ENCODE data around the gene MYL10. TPM values are rescaled to one million over a fixed set of nuclear protein-coding genes. Genes with fewer than 3 reads are reported as not detected.

The MYL10 gene
- total and polyA plus RNA-seq, 2 of the 8 experiments (the other 6 are each of a cell fraction or from before 2014, with no cell fraction given), result 0.18 TPM; not detected in 1

GRCh38 chr7:101595246-101595645 lies 33.9 kb downstream of the MYL10 start:
- no peaks in the 10 kb centered on the region for H3K9me3 ChIP-seq (ENCODE audit: insufficient read depth in 2 of 2, low read depth in 1 of 2, low read length in 1 of 2)
- no peak overlapping the region for H2BK20ac ChIP-seq (ENCODE audit: low read length)
- H2BK15ac ChIP-seq (ENCODE audit: low read length), result no peak overlapping the region
- no peak overlapping the region for H3K9ac ChIP-seq (replicated peaks in 1 of 4; ENCODE audit: extremely low read depth in 1 of 4, low read depth in 3 of 4, low read length in 3 of 4)
- no peak overlapping the region for H3K56ac ChIP-seq (replicated peaks; ENCODE audit: insufficient read length, low read depth, low read length)
- H2AK5ac ChIP-seq (ENCODE audit: low read depth, low read length), result no peak overlapping the region
- H4K8ac ChIP-seq (ENCODE audit: extremely low read depth, insufficient read depth, low read length), result no peak overlapping the region
- peaks cover 0 to 6% (median under 1%) of the 10 kb centered on the region in 4 experiments; a peak in 3 of 7 replicates for H3K4me1 ChIP-seq (replicated peaks in 1 of 4; ENCODE audit: control insufficient read depth in 3 of 4, insufficient read depth in 4 of 4, low read length in 3 of 4)
- no peaks in the 10 kb centered on the region for H3K79me1 ChIP-seq (ENCODE audit: low read depth, low read length)
- H3K79me2 ChIP-seq (ENCODE audit: control insufficient read depth in 1 of 2, insufficient read depth in 2 of 2, low read length in 2 of 2), result no peaks in the 10 kb centered on the region
- H3K23me2 ChIP-seq (ENCODE audit: low read depth, low read length), result peaks cover 5% of the 10 kb centered on the region; the same call in 1 of the 2 replicates
- no peak overlapping the region for H3K18ac ChIP-seq (ENCODE audit: extremely low read depth, low read length)
- no peak overlapping the region for H4K91ac ChIP-seq (replicated peaks; ENCODE audit: insufficient read length, low read length)
- H3K4me3 ChIP-seq (ENCODE audit: extremely low read depth in 1 of 4, insufficient read depth in 2 of 4, low read depth in 3 of 4, low read length in 4 of 4), result no peak overlapping the region
- TF ChIP-seq CHD2 (IDR thresholded peaks at IDR 0.05; ENCODE audit: low read length) (no peak), HDAC2 (IDR thresholded peaks at IDR 0.05; ENCODE audit: borderline replicate concordance in 1 of 2, low read depth in 2 of 2, low read length in 2 of 2) (no peak), CEBPB (IDR thresholded peaks at IDR 0.05; ENCODE audit: low read depth, low read length) (no peak), RFX5 (IDR thresholded peaks at IDR 0.05; ENCODE audit: borderline replicate concordance, low read depth, low read length) (no peak), RXRA (IDR thresholded peaks at IDR 0.05; ENCODE audit: insufficient read depth, low read depth, low read length) (no peak), CBX8 (IDR thresholded peaks at IDR 0.05; ENCODE audit: borderline replicate concordance, low read depth, low read length) (no peak), KDM1A (IDR thresholded peaks at IDR 0.05; ENCODE audit: borderline replicate concordance, low read length) (no peak), GTF2F1 (IDR thresholded peaks at IDR 0.05; ENCODE audit: borderline replicate concordance, low read depth, low read length) (no peak), POU5F1 (IDR thresholded peaks at IDR 0.05; ENCODE audit: low read depth, low read length) (no peak), SP1 (IDR thresholded peaks at IDR 0.05; ENCODE audit: low read depth, low read length) (no peak), BRCA1 (IDR thresholded peaks at IDR 0.05; ENCODE audit: low read depth, low read length) (no peak)
- H3K27me3 ChIP-seq (replicated peaks in 1 of 4; ENCODE audit: control insufficient read depth in 3 of 4, extremely low read depth in 1 of 4, insufficient read depth in 3 of 4, low read length in 3 of 4), result no peaks in the 10 kb centered on the region
- H2AFZ ChIP-seq (ENCODE audit: low read length), result no peak overlapping the region
- DNase-seq (ENCODE audit: low read depth in 1 of 2, low spot score in 2 of 2) (no peak), FAIRE-seq (no peak)
- no peaks in the 10 kb centered on the region for H3K36me3 ChIP-seq (ENCODE audit: control insufficient read depth in 2 of 4, insufficient read depth in 4 of 4, low read length in 3 of 4)
- POLR2A ChIA-PET (ENCODE audit: partially characterized antibody), result no interaction called here
- no peak overlapping the region for H3K14ac ChIP-seq (ENCODE audit: insufficient read length)
- H3K27ac ChIP-seq (ENCODE audit: low read depth, low read length), result no peak overlapping the region
- CTCF ChIA-PET (ENCODE audit: partially characterized antibody), result interaction anchor here (0.5 to 2.5 kb wide), 10 partner anchors 9 to 212 kb away, joined by 3 to 12 read pairs (median 3); no protein-coding TSS in a partner anchor
- no peak overlapping the region for H3K4me2 ChIP-seq (ENCODE audit: insufficient read depth in 1 of 2, low read depth in 2 of 2, low read length in 2 of 2)
- WGBS, 2 experiments (ENCODE audit: extremely low coverage in 1 of 2, insufficient coverage in 1 of 2, insufficient read length in 1 of 2, insufficient replicate concordance in 2 of 2, low coverage in 1 of 2, low lambda C conversion rate in 2 of 2, missing lambda C conversion rate in 1 of 2), result 100% methylated on average over 1 of the region's 1 CpG; no CpG with 5 or more reads in 1 of the 2 experiments
- no peak overlapping the region for H2BK5ac ChIP-seq (ENCODE audit: low read depth, low read length)
- H3K23ac ChIP-seq (ENCODE audit: insufficient read length), result no peak overlapping the region
- no peak overlapping the region for H2BK12ac ChIP-seq (ENCODE audit: low read depth, low read length)
- no peak overlapping the region for H4K5ac ChIP-seq (ENCODE audit: insufficient read length, low read depth, low read length)
- H3K4ac ChIP-seq (replicated peaks; ENCODE audit: insufficient read length, low read depth, low read length), result no peak overlapping the region
- H4K20me1 ChIP-seq (replicated peaks in 1 of 2; ENCODE audit: control insufficient read depth in 1 of 2, insufficient read depth in 2 of 2, low read length in 2 of 2), result peaks cover 0 to 5% of the 10 kb centered on the region in 2 experiments
- H2BK120ac ChIP-seq (replicated peaks; ENCODE audit: low read depth, low read length), result no peak overlapping the region
